ENCODE measurements around the gene CDC14B. TPM values are rescaled to one million over a fixed set of nuclear protein-coding genes. Genes with fewer than 3 reads are reported as not detected.

Gene CDC14B
- total and polyA plus RNA-seq, 2 of the 4 experiments (the other 2 are of a cell fraction): 9.7 to 26.3 TPM

GRCh38 chr9:96461336-96461735 is 158.3 kb downstream of the CDC14B start:
- H4K20me1 ChIP-seq (ENCODE audit: insufficient read depth, low read length): no peaks in the 10 kb centered on the region
- H2AK9ac ChIP-seq (replicated peaks; ENCODE audit: low read depth, low read length, poor library complexity): no peak overlapping the region
- no peaks in the 10 kb centered on the region for H3K27me3 ChIP-seq (ENCODE audit: control insufficient read depth, insufficient read depth, low read length)
- ATAC-seq (ENCODE audit: low read depth) (no peak), DNase-seq (no peak)
- H3K27ac ChIP-seq (ENCODE audit: insufficient read depth, low read length): no peak overlapping the region
- intact Hi-C loops (cut with micrococcal nuclease) (loop anchor here (1.0 to 5.0 kb wide), 2 partner anchors 8 to 39 kb away; no protein-coding TSS in a partner anchor), in situ Hi-C loops (cut with MboI; ENCODE audit: low sequenced_read_pairs) (no loop called here), dilution Hi-C loops (cut with HindIII; ENCODE audit: low sequenced_read_pairs, unreplicated experiment) (no loop called here)
- no peak overlapping the region for H3K9ac ChIP-seq (ENCODE audit: low read depth, low read length)
- no peaks in the 10 kb centered on the region for H3K9me3 ChIP-seq (ENCODE audit: control insufficient read depth, insufficient read depth, low read length)
- H3K36me3 ChIP-seq (ENCODE audit: control insufficient read depth, insufficient read depth, low read length): peaks cover 8% of the 10 kb centered on the region
- no peak overlapping the region for H3K14ac ChIP-seq (replicated peaks; ENCODE audit: low read depth, low read length)
- 100% methylated on average over 1 of the region's 8 CpGs; no CpG with 5 or more reads in 1 of the 2 experiments for WGBS, 2 experiments (ENCODE audit: extremely low coverage in 2 of 2, insufficient read length in 1 of 2)
- H3K4me1 ChIP-seq (ENCODE audit: control insufficient read depth, insufficient read depth, low read length): peaks cover 8% of the 10 kb centered on the region
- no peak overlapping the region for H3K4ac ChIP-seq (ENCODE audit: low read depth, low read length)
- no peak overlapping the region for H2BK120ac ChIP-seq (ENCODE audit: low read depth, low read length)
- BruUV-seq (replicated peaks): no TSS peak
- no peak overlapping the region for H2BK15ac ChIP-seq (ENCODE audit: low read depth, low read length)
- H3K9me1 ChIP-seq (ENCODE audit: insufficient read depth, low read length): peaks cover 2% of the 10 kb centered on the region; the same call in 1 of the 2 replicates
- no peak overlapping the region for H3K23ac ChIP-seq (ENCODE audit: low read depth, low read length)
- no peak overlapping the region for H2BK5ac ChIP-seq (ENCODE audit: low read depth, low read length, poor library complexity, severe bottlenecking)
- no peak overlapping the region for H3K4me3 ChIP-seq (ENCODE audit: insufficient read depth, low read depth, low read length)
- TF ChIP-seq RFX5 (IDR thresholded peaks at IDR 0.05; ENCODE audit: low read depth, low read length) (no peak), CEBPB (IDR thresholded peaks at IDR 0.05; ENCODE audit: low read depth, low read length) (no peak), BHLHE40 (IDR thresholded peaks at IDR 0.05; ENCODE audit: low read depth, low read length) (no peak), MAFK (IDR thresholded peaks at IDR 0.05; ENCODE audit: low read depth, low read length) (no peak), USF2 (IDR thresholded peaks at IDR 0.05; ENCODE audit: low read depth, low read length) (no peak), POLR2A (IDR thresholded peaks at IDR 0.05; ENCODE audit: low read depth, low read length) (no peak), FOS (IDR thresholded peaks at IDR 0.05; ENCODE audit: low read depth, low read length) (no peak), RCOR1 (IDR thresholded peaks at IDR 0.05; ENCODE audit: insufficient replicate concordance, low read length) (no peak), NFE2L2 (IDR thresholded peaks at IDR 0.05; ENCODE audit: low read depth, low read length) (no peak), RAD21 (IDR thresholded peaks at IDR 0.05; ENCODE audit: low read length) (no peak), SMC3 (IDR thresholded peaks at IDR 0.05; ENCODE audit: low read depth, low read length) (no peak)
- no peak overlapping the region for H3K18ac ChIP-seq (ENCODE audit: low read depth, low read length)
- ChIA-PET POLR2A (ENCODE audit: unreplicated experiment) (no interaction called here), CTCF (no interaction called here)
- H4K8ac ChIP-seq (ENCODE audit: low read depth in 2 of 2, low read length in 2 of 2): no peak overlapping the region
- no peak overlapping the region for H4K5ac ChIP-seq (ENCODE audit: low read depth, low read length)
- peaks cover 8 to 44% of the 10 kb centered on the region in 2 experiments; a peak in 3 of 4 replicates for H3K79me1 ChIP-seq (ENCODE audit: low read depth in 1 of 2, low read length in 2 of 2)
- H2AFZ ChIP-seq (replicated peaks; ENCODE audit: low read length, poor library complexity): no peak overlapping the region
- H3K4me2 ChIP-seq (ENCODE audit: low read depth, low read length): no peak overlapping the region
- H2BK20ac ChIP-seq (ENCODE audit: low read depth, low read length): no peak overlapping the region
- no peak overlapping the region for H3K56ac ChIP-seq (ENCODE audit: extremely low read depth, insufficient read depth, low read length)
- H2AK5ac ChIP-seq (ENCODE audit: low read depth, low read length): no peak overlapping the region
- H4K91ac ChIP-seq (ENCODE audit: insufficient read depth, low read depth, low read length): no peak overlapping the region

Data from IMR-90 (cell line).